GM19438 (cell line): ENCODE measurements around the gene TEAD4.

ENCODE experiments used
- ATAC-seq: cut with Tn5 transposase; IDR thresholded peaks from one replicate; pipeline ENCODE4 v1.9.1; 2021; ENCODE audit warnings: low read depth; ENCODE audit not compliant: unreplicated experiment

TEAD4 gene

GRCh38 chr12:2999265-2999841 lies 40.2 kb downstream of the TEAD4 start:
- no peak for ATAC-seq

DNA sequence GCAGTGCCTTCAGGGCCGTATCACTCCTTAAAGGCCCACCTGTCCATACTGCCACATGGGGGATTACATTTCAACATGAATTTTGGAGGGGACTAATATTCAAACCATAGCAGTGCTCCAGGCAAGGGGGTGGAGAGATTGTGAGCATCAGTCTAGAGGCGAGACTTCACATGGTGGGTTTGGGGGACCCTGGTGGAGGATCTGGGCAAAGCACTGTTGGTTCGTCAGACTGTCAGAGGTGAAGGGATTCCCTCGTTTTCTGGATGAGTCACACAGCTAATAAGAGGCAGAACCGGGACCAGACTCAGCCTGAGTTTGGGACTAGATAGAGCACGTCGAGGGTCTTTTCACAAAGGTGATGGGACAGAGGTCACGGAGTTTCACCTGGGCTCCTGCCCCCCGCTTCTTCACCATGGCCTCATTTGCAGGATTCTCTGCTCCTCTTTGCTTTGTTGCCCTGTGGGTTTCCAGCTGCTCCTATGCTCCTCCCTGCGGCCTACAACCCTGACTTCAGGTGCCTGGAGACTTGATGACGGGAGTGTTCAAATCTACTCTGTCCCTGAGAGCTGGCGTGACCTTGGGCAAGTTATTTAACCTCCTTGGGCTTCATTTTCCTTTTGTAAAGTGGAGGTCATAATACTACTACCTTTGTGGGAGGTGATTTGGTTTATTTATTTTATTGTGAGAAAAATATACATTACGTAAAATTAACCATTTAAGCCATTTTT lies 41.5 kb downstream of the TEAD4 start:
- ATAC-seq = no peak

DNA sequence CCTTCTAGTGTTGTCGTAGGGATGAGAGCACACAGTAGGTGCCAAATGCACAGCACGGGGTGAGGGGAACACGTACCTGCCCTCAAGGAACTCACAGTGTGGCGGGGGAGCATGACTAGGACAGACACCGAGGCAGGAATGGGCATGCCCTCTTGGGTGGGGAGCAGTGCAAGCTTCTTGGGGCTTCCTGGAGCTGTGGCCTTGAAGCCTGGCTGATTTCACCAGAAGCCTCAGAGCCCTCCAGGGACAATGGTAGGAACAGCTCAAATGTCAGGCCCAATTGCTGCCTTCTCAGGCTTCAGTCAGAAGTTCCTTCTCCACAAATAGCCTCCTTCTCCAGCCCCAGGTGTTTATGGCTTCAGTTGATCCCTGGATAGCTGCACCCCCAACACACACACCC lies 43.4 kb downstream of the TEAD4 start:
- no peak for ATAC-seq

DNA sequence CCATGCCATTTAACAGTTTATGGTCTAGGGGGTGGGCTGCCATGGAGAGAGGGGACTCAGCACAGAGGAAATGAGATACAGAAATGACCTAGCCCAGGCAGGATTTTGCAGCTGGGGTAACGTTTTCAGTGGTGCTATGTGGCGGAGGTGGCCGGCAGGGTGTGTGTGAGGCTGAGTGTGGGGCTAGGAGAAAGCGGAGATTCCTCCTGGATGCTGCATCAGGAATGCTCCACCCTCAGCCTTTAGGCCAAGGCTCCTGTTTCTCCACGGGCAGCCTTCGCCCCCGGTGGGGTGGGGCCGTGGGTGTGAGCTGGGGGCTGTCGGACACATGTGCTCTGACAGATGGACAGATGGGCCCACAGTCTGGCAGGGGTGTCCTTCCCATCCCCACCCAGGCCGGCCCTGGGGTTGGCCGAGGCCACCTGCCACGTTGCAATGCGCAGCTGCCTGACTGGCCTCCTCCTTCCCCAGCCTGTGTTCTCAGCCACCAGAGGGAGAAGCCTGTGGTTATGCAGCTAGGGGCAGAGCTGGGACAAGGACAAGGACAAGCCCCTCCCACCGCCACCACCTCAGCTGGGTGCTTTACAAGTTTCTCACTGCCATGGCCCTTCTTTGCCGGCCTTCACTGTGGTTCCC lies 44.3 kb downstream of the TEAD4 start:
- ATAC-seq = no peak

- no peak for ATAC-seq
These were observed 45.7 kb downstream of the TEAD4 start for GRCh38 chr12:3004655-3005565.

DNA sequence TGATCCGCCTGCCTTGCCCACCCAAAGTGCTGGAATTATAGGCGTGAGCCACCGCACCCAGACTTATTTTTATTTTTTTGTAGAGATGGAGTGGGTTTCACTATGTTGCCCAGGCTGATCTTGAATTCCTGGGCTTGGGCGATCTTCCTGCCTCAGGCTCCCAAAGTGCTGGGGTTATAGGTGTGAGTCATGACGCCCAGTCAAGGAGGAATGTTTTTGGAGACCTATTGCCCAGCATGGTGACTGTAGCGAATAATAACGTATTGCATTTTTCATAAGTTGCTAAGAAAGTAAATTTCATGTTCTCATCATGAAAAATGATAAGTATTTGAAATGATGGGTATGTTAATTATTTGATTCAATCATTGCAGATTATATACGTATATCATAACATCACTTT lies 46.5 kb downstream of the TEAD4 start:
- no peak for ATAC-seq

DNA sequence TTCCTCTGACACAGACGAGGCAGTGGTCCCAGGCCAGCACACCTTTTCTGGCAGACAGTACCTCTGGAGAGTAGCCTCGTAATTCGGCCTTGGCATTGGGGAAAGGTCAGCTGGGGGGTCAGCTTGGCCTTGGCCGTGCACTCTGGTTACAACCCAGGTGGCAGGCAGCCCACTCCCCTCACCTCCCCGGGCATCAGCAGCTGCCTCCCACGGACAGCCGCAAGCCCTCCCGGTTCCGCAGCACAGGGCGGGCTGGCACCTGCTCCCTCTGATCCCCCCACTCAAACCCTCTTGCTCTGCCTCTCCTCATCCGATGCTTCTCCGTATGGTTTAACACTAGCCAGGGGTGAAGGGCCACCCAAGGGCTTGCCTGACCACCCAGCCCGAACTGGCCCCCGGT lies 50.6 kb downstream of the TEAD4 start:
- no peak for ATAC-seq

DNA sequence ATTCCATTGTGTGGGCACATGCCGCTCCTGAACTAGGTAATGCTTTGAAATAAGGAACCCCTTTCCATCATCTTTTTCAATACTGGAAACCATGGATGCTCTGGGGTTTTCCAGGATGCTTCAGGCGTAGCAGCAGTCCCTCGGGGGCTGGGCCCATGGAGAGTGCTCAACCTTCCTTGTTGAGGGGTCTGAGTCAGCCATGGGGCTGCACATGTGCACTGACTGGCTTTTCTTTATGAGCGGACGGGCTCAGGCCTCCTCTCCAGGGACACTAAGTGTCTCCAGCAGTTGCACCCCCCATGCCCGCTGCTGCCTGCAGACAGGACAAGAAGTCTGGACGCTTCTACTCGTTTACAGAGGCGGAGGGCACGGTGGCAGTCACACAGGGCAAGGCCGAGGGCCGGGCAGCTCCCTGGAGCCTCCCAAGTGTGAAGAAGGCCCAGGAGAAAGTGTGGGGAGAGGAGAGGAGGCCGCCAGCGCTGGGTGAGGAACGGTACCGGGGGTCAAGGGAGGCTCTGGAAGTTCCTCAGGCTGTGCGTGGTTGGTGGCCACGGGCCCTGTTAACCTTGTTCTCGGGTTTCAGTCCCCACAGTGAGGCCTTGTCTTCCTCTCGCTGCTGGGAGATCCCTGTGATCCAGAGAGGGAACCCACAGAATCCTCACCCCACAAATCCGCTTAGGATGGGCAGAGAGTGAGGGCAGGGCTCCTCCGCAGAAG lies 51.2 kb downstream of the TEAD4 start:
- ATAC-seq = no peak

GRCh38 chr12:3012786-3013185 lies 53.6 kb downstream of the TEAD4 start:
- ATAC-seq = no peak

GRCh38 chr12:3014641-3015040 lies 55.4 kb downstream of the TEAD4 start:
- ATAC-seq = no peak

GRCh38 chr12:3015356-3015755 lies 56.2 kb downstream of the TEAD4 start:
- no peak for ATAC-seq

DNA sequence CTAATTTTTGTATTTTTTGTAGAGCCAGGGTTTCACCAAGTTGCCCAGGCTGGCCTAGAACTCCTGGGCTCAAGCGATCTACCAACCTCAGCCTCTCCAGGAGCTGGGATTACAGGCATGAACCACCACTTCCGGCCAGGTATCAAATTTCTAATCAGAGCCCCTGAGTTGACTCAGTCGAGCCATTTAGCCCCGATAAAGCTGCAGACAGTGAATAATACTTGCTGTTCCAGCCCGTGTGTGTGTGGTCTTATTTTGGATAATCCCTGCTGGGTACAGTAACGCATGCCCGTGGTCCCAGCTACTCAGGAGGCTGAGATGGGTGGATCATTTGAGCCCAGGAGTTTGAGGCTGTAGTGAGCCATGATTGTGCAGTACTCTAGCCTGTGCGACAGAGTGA lies 57.0 kb downstream of the TEAD4 start:
- no peak for ATAC-seq

DNA sequence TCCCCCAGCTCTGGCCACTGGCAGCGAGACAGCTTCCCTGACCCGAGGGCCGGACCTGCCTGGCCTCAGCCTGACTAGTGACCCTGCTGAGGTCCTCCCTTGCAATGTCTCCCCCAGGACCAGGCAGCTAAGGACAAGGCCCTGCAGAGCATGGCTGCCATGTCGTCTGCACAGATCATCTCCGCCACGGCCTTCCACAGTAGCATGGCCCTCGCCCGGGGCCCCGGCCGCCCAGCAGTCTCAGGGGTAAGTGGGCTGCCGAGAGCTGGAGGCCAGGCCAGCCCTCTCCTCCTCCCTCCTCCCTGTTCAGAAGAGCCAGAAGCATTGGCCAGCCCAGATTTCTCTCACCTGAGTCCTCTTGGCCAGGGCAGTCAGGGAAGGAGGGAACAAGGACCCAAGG lies 58.1 kb downstream of the TEAD4 start:
- no peak for ATAC-seq

- ATAC-seq = no peak
These were observed 59.2 kb downstream of the TEAD4 start for GRCh38 chr12:3018284-3019004.

DNA sequence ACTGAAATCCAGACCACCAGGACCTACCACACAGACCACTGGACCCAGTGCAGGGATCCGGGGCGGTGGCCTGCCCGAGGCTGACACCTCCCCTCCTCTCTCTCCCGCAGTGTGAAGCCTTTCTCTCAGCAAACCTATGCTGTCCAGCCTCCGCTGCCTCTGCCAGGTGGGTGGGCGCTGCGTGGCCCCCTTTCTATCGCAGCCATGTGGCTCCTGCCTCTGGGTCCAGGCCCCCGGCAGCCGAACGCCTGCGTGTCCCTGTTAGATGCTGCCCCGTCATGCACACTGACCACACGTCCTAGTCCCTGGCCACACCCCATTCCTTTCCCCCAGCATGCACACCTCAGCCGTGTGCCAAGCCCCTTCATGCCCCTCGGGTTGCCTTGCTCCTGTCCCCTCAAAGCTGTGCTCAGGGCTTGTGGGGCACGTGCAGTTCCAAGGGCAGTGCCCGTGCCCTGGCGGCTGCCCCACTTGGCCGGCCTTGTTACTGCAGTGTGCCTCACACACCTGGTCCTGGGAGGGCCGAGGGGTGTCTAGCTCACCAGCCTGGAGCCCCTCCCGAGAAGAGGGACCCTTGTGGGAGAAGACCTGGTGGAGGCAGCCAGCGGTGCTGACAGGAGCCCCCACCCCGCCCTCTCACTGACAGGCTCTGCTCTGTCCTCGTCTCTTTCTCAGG lies 59.9 kb downstream of the TEAD4 start:
- no peak for ATAC-seq

- no peak for ATAC-seq
These were observed 61.2 kb downstream of the TEAD4 start for GRCh38 chr12:3020399-3020798.

DNA sequence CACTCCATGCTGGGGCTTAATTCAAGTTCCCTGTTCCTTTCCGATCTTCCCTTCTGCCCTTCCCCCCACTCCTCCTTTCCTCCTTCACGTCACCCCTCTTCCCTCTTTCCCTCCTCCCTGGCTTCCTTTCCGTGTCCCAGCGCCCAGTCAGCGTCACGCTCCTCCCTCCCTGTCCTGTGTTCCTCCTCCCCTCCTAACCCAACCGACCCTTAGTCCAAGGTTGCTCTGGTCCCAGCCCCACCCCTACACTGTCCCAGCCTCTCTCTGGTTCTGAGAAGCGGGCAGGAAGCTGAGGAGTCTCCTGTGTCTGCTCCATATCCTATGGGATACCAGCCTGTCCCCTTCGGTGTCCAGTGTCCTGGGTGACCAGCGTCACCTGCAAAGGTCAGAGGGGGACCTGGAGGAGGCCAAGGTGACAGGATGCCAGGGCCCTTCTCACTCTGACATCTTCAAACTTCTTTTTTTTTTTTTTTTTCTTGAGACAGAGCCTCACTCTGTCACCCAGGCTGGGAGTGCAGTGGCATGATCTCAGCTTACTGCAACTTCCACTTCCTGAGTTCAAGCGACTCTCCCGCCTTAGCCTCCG lies 61.7 kb downstream of the TEAD4 start:
- ATAC-seq = no peak

DNA sequence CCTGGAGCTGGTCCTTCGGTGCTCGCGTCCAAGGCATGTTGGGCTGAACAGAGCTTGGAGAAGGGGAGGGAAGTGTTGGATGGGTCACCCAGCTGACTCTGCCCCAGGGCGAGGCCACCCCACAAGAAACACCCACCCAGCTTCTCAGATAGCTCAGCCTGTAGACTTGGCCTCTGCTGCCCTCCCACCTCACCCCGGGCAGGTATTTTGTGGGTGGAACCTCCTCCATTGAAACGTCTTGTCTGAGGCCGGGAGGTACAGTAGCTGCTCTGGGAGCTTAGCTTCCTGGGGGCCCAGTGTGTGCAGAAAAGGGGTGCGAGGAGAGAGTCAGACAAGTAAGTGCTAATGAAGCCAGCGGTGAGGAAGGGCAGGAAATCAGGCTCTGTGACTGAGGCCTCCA lies 63.2 kb downstream of the TEAD4 start:
- no peak for ATAC-seq

- ATAC-seq = no peak
These were observed 63.8 kb downstream of the TEAD4 start for GRCh38 chr12:3022961-3023360.
